GM12892 (cell line): ENCODE results near the gene LILRA1.

ENCODE experiments used
- POLR2A ChIP-seq: IDR thresholded peaks from 2 replicates; pipeline ENCODE4 v1.6.1; 2011; ENCODE audit warnings: low read depth, low read length, control low read depth
- POLR2AphosphoS5 ChIP-seq: IDR thresholded peaks from 2 replicates; pipeline ENCODE4 v1.6.1; 2011; ENCODE audit warnings: low read depth, low read length, control low read depth
- TAF1 ChIP-seq: IDR thresholded peaks from 2 replicates; pipeline ENCODE4 v1.6.1; 2011; ENCODE audit warnings: low read depth, mild to moderate bottlenecking, control low read depth, low read length, borderline replicate concordance

DNA sequence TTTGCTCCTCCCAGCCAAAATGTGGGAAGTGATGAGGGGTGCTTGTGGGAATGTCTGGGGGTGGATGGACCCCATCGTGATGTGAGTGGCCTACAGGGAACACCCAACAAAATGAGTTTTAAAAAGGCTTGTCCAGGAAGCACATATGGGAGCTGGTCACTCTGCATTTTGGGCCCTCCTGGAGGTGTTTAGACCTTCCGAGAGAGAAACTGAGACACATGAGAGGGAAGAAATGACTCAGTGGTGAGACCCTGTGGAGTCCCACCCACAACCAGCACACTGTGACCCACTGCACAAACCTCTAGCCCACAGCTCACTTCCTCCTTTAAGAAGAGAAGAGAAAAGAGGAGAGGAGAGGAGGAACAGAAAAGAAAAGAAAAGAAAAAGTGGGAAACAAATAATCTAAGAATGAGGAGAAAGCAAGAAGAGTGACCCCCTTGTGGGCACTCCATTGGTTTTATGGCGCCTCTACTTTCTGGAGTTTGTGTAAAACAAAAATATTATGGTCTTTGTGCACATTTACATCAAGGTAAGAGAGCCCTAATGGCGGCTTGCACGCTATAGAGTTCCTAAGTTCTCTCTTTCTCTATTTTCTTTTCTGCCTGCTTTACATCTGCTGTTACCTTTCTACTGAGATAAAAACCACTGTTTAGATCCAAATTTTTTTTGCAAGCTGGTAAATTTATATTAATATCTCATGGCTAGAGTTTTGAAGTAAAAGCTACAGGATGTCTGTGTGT, 23.6 kb downstream of the LILRA1 start:
- TF ChIP-seq POLR2A (peak; percentile 75; the same call in 1 of the 2 replicates), POLR2AphosphoS5 (peak; percentile 73), TAF1 (no peak)
